GM11168 (cell line): Measurements from ENCODE around the gene CDC25B.

Source experiments
- in situ Hi-C: fragments of 300-500 bp; cut with MboI; formaldehyde crosslinking; loops from one replicate; pipeline ENCODE4 v1.12.0; 2022; ENCODE audit warnings: low sequenced_read_pairs; ENCODE audit not compliant: unreplicated experiment

Gene CDC25B

DNA sequence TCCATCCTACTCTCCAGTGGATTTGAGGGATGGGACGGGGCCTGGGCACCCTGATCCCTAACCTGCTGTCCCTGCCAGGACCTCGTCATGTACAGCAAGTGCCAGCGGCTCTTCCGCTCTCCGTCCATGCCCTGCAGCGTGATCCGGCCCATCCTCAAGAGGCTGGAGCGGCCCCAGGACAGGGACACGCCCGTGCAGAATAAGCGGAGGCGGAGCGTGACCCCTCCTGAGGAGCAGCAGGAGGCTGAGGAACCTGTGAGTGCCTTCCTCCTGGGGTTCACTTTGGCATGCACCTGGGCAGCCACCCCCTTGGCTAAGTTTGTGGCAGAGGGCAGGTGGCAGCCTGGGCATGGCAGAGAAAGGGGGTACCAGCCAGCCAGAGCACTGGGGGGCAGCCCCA, 5.7 kb downstream of the CDC25B start:
- in situ Hi-C loops: no loop called here

DNA sequence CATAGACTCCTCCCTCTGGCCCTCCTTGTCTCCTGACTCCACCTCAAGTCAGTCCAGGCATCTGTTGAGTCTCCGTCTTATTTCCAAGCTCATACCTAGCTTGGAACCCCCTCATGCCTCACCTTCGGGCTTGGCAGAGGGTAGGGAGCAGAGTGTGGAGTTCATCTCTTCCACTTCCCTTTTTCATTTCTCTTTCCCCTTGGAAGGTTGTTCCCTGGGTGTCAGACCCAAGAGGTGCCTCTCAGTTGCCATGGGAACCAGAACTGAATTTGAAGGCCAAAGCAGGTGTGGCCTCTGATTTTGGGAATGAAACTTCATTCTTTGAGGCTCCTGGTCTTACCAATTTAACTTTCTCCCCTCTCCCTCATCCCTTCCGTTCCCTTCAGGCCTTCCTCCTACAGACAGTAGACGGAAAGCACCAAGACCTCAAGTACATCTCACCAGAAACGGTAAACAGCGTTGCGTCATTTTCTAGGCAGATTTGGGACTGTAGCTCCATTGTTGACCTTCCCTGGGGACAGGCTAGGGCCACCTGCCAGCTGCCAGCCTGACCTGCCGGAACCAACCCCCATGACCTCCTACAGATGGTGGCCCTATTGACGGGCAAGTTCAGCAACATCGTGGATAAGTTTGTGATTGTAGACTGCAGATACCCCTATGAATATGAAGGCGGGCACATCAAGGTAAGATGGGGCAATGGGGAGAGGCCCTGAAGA, 6.6 kb downstream of the CDC25B start:
- in situ Hi-C loops: no loop called here

DNA sequence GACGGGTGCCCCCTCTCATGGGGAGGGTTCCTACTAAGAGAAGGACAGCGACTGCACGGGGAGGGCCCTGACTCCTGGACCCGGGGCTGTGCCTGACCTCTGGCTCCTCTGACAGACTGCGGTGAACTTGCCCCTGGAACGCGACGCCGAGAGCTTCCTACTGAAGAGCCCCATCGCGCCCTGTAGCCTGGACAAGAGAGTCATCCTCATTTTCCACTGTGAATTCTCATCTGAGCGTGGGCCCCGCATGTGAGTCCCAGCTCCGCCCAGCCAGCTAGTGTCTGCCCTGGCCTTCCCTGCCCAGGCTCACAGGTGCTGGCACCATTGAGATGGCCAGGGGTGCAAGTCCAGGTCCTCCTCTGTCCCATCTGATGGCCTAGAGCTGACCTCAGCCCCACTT, 7.2 kb downstream of the CDC25B start:
- in situ Hi-C loops: no loop called here

DNA sequence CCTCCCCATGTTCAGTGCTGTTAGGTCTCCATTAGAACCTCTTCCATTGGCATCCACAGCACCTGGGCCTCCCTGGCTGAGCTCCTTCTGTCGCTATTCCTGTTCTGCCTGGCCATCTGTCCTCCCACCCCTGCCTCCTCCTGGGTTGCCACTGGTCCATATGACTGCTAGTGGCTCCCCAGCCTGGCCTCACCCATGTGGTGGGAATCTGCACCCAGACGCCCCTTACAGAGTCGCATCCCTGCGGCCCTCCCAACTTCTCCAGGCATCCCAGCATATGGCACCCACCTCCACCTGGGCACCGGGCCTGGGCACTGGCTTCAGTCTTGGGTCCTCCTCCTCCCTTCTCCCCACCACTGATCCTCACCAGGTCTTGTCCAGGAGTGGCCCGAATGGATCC, 7.7 kb downstream of the CDC25B start:
- in situ Hi-C loops: no loop called here

DNA sequence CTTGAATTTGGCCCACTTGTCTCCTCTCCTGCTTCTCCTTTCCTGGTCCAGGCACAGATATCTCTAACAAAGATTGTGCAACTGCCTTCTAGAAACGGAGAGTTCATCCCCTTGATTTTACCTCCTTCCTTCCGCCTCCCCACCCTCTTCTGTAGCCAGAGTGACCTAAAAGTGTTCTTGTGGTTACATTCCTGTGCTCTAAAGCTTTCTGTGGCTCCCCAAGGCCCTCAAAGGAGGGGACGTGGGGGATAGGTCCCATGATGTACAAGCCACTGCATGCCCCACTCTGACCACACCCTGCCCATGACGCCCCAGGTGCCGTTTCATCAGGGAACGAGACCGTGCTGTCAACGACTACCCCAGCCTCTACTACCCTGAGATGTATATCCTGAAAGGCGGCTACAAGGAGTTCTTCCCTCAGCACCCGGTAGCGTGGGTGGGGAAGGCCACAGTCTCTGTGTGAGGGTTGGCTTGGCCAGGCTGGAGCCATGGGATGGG, 8.2 kb downstream of the CDC25B start:
- in situ Hi-C loops: no loop called here

DNA sequence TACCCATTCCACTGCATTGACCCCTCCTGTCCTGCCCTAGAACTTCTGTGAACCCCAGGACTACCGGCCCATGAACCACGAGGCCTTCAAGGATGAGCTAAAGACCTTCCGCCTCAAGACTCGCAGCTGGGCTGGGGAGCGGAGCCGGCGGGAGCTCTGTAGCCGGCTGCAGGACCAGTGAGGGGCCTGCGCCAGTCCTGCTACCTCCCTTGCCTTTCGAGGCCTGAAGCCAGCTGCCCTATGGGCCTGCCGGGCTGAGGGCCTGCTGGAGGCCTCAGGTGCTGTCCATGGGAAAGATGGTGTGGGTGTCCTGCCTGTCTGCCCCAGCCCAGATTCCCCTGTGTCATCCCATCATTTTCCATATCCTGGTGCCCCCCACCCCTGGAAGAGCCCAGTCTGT, 8.7 kb downstream of the CDC25B start:
- in situ Hi-C loops: no loop called here

DNA sequence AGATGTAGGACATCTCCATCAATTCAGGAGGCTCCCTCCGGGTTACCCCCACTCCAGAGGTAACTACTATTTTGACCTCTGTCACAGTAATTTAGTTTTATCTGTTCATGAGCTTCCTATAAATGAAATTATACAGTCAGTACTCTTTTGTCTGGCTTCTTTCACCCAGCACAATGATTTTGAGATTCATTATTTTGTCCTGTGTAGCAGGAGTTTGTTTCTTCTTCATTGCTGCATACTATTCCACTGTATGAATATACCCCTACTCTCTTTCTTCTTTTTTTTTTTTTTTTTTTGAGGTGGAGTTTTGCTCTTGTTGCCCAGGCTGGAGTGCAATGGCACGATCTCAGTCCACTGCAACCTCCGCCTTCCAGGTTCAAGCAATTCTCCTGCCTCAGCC, 12.4 kb downstream of the CDC25B start:
- in situ Hi-C loops: no loop called here

DNA sequence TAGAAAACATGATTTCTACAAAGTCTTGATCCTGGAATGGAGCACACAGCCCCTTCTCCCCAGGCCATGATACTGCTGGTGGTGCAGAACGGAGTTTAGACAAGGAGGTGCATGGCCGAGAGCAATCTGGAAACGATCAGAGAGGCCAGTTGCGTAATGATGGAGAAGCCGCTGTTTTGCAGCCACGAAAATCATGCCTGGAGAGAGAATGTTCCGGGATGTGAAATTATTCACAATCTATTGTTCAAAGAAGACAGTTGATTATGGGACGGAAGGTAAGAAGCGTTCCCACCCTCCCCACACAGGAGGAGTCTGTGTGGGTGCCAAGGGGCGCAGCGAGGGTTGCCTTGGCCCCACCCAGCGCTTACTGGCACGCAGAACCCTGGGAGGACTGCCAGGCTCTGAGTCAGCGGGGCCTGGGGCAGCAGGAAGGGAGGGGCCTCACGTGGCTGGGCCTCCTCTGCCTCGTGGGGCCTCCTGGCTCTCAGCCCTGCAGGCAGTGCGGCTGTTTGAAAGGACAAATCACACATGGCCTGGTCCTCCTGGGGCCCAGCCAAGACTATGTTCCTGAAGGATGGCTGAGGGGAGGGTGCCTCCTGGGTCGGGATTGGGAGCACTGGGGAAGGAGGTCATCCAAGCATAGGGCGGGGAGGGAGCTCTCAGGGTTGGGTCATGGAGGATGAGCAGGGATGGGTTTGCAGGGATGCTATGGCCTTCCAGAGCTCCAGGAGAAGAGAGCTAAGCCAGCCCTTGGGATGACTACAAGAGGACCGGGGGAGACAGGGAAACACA, 15.6 kb downstream of the CDC25B start:
- in situ Hi-C loops: no loop called here

DNA sequence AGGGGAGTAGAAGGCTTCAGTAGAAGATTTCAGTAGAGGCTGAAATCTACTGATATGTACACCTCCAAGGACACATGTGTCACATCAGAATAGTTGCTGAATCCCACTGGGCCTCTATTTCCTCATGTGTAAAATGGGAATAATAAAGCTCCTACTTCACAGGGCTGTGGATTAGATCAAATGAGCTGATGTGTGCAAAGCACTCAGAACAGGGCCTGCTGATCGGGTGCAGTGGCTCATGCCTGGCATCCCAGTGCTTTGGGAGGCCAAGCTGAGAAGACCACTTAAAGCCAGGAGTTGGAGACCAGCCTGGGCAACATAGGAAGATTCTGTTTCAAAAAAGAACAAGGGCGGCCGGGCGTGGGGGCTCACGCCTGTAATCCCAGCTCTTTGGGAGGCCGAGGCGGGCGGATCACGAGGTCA, 16.2 kb downstream of the CDC25B start:
- in situ Hi-C loops: no loop called here

DNA sequence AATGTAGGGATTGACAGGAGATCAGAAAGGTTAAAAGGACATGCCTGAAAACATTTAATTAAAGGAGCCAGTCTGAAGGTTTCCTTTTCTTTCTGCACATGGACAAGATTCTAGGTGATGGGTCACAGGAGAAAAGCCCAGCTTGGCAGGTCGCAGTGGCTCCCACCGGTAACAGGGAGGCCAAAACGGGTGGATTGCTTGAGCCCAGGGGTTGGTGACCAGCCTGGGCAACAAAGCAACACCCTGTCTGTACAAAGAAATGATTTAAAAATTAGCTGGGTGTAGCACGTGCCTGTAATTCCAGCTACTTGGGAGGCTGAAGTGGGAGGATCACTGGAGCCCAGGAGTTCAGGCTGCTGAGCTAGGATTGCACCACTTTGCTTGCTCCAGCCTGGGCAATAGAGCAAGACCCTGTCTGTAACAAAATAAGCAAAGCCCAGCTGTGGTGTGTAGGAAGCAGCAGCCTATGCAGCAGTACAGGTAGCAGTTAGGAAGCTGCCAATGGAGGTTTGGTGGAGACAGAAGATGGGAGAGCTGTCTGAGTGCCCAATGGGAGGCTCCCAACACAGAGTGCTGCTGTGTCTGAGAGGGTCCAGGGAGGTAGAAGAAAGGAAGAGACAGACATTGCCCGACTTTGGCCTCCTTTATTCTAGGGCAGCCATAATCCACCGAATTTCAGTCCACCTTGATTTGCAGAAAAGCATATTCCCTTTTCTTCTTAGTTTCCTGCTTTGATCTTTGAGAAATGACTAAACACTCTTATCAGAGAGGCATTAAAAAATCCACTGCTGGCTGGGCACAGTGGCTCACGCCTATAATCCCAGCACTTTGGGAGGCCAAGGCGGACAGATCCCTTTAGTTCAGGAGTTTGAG, 17.1 kb downstream of the CDC25B start:
- in situ Hi-C loops: no loop called here

DNA sequence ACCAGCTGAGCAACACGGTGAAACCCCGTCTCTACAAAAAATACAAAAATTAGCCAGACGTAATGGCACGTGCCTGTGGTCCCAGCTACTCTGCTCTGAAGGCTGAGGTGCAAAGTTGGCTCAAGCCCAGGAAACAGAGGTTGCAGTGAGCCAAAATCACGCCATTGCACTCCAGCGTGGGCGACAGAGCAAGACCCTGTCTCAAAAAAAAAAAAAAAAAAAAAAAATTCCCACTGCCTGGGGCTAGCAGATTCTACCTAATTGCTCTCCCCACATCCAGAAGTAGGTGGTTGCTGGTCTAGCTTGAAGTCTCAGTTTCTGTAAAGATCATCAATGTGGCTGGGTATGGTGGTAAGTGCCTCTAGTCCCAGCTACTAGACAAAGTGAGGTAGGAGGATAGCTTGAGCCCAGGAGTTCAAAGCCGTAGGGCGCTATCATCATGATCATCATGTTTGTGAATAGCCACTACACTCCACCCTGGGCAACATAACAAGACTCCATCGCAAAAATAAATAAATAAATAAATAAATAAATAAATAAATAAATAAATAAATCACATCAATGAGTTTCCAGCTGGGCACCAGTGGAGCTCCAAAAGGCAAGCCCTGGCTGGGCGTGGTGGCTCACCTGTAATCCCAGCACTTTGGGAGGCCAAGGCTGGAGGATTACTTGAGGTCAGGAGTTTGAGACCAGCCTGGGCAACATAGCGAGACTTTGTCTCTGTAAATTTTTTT, 17.9 kb downstream of the CDC25B start:
- in situ Hi-C loops: no loop called here

DNA sequence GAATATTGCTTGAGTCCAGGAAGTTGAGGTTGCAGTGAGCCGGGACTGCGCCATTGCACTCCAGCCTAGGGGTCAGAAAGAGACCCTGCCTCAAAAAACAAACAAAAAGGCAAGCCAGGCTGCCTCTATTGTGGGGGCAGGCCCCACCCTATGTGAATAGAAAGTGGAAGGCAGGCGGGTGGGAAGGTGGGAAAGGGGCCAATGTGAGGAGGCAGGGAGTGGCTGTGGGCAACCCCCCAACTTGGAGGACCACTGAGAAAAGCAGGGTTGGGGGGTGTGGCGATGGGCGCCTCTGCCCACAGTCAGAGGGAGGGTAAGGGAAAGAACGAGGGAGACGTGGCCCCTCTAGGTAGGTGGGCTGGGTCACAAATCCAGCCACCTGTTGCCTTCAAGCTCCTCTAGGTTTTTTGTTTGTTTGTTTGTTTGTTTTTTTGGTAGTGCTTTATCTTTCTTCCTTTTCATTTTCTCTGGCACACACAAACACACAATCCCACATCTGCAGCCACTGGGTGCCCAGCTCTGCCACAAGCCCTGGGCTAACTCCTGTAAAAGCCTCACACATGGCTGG, 18.9 kb downstream of the CDC25B start:
- in situ Hi-C loops: no loop called here

DNA sequence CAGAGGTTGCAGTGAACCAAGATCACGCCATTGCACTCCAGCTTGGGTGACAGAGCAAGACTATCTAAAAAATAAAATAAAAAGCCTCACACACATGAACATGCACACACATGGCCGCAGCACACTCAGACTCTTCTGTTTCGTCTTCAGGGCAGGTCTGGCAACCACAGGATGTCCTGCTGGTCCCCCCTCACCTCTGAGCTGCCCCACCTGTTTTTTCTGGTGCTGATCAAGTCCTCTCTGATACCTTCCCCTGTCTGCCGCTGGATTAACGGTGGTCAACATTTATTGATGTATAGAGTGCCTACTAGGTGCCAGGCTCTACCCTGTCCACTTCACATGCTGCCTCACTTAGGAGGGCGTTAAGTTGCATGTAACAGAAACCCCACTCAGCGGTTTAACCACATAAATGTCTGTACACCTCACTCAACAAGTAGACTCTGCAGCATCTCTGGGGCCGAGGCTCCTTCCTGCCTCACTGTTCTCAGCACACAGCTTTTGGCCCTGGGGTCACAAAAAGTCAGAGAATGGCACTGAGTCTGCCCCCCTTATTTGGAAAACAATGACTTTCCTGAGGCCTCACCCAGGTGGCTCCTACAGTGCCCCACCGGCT, 19.7 kb downstream of the CDC25B start:
- in situ Hi-C loops: no loop called here

DNA sequence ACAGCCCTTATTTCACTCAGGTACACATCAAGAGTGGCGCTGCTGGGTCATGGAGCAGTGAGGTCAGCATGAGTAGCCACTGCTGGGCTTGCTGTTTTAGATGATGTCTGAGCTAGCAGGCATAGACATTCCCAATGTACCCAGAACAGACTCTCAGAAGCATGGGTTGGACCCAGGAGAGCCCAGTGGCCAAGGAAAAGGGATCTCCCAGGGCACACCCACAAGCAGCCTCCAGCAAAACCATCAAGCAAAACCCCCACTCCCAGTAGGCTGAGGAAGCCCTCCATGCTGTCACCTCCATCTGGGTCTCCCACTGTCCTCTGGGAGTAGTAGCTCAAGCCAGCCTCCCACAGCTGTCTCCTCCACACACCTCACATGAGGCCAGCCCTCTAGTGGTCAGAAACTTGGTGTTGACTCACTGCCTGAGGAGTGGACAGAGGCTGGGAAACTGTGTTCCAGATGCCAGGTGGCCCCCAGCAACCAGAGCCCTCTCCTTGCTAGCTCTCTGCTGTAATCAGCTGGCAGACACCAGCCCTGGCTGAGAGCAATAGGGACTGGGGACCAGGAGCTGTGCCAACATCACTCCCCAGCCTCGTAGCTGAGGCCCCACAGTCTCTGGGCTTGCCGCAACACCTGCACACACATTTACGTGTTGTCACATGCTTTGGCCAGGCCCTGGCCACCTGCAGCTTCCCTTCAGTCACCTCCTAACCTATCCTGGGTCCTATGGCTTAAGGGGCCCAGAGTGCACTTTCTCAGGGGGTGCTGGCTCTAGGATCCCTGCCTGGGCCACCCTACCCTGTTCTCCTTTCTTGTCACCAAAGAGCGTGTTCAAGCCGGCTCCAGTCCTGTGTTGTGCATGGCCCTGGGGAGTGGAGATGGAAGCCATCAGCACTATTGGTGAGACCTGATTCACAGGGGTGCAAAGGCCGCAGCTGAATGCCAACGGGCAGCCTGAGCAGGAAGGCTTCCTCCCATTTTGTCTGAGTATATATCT, 22.3 kb downstream of the CDC25B start:
- in situ Hi-C loops: no loop called here

DNA sequence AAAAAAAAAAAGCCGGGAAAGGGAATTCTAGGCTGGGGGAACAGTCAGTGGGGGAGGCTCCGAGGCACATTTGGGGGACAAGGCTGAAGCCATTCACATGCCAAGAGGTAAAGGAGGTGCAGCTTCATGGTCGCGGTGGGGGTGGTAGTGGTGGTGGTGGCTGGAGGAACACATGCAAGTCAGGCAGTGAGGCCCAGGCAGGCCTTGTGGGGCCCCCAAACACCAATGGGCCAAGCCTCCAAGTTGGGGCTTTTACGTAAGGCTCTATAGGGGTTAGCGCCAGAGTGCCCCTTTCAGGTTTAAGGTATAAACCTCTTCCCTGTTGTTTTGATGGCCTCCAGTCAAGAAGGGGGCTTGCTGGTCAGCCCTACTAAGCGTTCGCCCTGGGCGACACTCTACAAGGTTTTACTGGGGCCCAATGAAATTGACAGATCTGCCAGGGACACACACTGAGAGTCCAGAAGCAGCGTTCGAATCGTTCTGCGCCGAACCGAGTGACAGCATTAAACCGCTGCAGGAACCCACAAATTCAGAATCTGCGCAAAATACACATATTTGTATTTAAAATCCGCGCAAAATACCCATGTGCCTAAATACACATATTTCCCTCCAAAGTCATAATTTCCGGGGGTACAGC, 23.4 kb downstream of the CDC25B start:
- in situ Hi-C loops: no loop called here

DNA sequence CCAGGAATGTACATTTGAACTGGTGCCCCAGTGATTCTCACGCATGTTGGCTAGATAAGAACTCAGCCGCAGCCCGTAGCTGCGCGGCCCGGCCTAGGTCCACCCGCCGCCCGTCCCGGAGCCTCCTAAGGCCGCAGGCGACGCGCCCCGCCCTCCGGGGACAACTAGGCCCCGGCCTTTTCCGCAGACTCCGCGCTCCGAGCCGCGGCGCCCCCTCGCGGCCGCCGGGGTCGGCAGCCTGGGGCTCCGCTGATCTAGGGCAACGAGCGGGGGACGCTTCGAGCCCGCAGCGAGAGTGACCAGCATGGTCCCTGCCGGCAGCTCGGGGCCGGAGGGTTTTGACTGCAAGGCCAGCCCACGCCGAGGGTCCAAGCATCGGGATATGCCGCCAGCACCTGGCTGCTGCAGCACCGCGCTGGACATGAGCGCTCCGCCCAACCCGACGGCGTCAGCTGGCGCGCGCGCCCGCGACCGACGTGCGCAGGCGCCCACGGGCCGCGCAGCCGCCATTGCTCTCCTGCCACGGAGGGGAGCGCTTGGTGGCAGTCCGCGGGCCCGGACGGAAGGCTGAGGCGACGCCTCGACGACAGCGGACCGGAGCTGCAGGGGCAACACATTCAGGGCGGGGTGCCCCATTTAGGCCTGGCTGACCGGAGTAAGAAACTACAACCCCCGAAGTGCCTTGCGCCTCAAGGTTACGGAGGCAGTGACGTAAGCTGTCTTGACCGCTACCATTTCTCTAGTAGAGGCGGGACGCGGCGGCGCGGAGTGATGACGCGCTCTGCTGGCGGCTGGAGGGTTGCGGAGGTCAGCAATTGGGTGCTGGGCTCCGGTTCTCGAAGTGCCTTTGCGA, 24.2 kb downstream of the CDC25B start, which contains the start of gene AP5S1:
Gene AP5S1, plus strand, starts transcription at position 500 of the 853 bp plus-strand sequence. CDS start 1,571 bp downstream, outside the sequence.
- in situ Hi-C loops: no loop called here
